ENCODE measurements around the gene FAM76B. TPM values are rescaled to one million over a fixed set of nuclear protein-coding genes. Genes with fewer than 3 reads are reported as not detected.

Gene FAM76B
- total RNA-seq, 1 experiment from 2014 or later = 32.6 TPM

GRCh38 chr11:95833378-95833777 is 43.8 kb upstream of the FAM76B start:
- peaks cover 76% of the 10 kb centered on the region for H3K36me3 ChIP-seq (ENCODE audit: insufficient read depth, low read length, poor library complexity, severe bottlenecking)
- ChIA-PET CTCF (no interaction called here), POLR2A (ENCODE audit: low non-redundant PET) (no interaction called here)
- intact Hi-C loops (cut with micrococcal nuclease; ENCODE audit: unreplicated experiment) = no loop called here
- no peak overlapping the region for H3K27ac ChIP-seq (ENCODE audit: low read depth, low read length, poor library complexity, severe bottlenecking)
- H3K4me3 ChIP-seq (ENCODE audit: low read depth, low read length, poor library complexity, severe bottlenecking) = no peak overlapping the region
- peaks cover 17% of the 10 kb centered on the region for H3K4me1 ChIP-seq (ENCODE audit: insufficient read depth, low read length, poor library complexity, severe bottlenecking)
- no TSS peak for BruUV-seq (replicated peaks)
- no peaks in the 10 kb centered on the region for H3K27me3 ChIP-seq (replicated peaks; ENCODE audit: insufficient read depth, low read depth, low read length, poor library complexity)
- no peaks in the 10 kb centered on the region for H3K9me3 ChIP-seq (ENCODE audit: low read depth, low read length, poor library complexity, severe bottlenecking)
- no peak for TF ChIP-seq CTCF (conservative IDR thresholded peaks at IDR 0.05; ENCODE audit: low read depth, low read length)
- TF ChIP-seq EZH2 (IDR thresholded peaks at IDR 0.05; ENCODE audit: borderline replicate concordance, low read depth, low read length, poor library complexity, severe bottlenecking) = no peak
- DNase-seq (ENCODE audit: low spot score) = no peak

- TF ChIP-seq EZH2 (IDR thresholded peaks at IDR 0.05; ENCODE audit: borderline replicate concordance, low read depth, low read length, poor library complexity, severe bottlenecking) (no peak), CTCF (conservative IDR thresholded peaks at IDR 0.05; ENCODE audit: low read depth, low read length) (no peak)
- no peak overlapping the region for H3K4me3 ChIP-seq (ENCODE audit: low read depth, low read length, poor library complexity, severe bottlenecking)
- ChIA-PET POLR2A (ENCODE audit: low non-redundant PET) (no interaction called here), CTCF (interaction anchor here (0.7 kb wide), 1 partner anchor 128 kb away, joined by 3 read pairs; no protein-coding TSS in a partner anchor)
- DNase-seq (ENCODE audit: low spot score) = no peak
- H3K27me3 ChIP-seq (replicated peaks; ENCODE audit: insufficient read depth, low read depth, low read length, poor library complexity) = no peaks in the 10 kb centered on the region
- H3K4me1 ChIP-seq (ENCODE audit: insufficient read depth, low read length, poor library complexity, severe bottlenecking) = peaks cover 17% of the 10 kb centered on the region
- no peak overlapping the region for H3K27ac ChIP-seq (ENCODE audit: low read depth, low read length, poor library complexity, severe bottlenecking)
- no peaks in the 10 kb centered on the region for H3K9me3 ChIP-seq (ENCODE audit: low read depth, low read length, poor library complexity, severe bottlenecking)
- peaks cover 74% of the 10 kb centered on the region for H3K36me3 ChIP-seq (ENCODE audit: insufficient read depth, low read length, poor library complexity, severe bottlenecking)
- intact Hi-C loops (cut with micrococcal nuclease; ENCODE audit: unreplicated experiment) = no loop called here
- BruUV-seq (replicated peaks) = no TSS peak
Observed at GRCh38 chr11:95832763-95833162, 43.2 kb upstream of the FAM76B start.

GRCh38 chr11:95831198-95831883 is 41.8 kb upstream of the FAM76B start:
- H3K4me3 ChIP-seq (ENCODE audit: low read depth, low read length, poor library complexity, severe bottlenecking) = no peak overlapping the region
- intact Hi-C loops (cut with micrococcal nuclease; ENCODE audit: unreplicated experiment) = no loop called here
- ChIA-PET CTCF (no interaction called here), POLR2A (ENCODE audit: low non-redundant PET) (no interaction called here)
- H3K36me3 ChIP-seq (ENCODE audit: insufficient read depth, low read length, poor library complexity, severe bottlenecking) = peaks cover 67% of the 10 kb centered on the region
- peak; percentile 73 for DNase-seq (ENCODE audit: low spot score)
- no peak for TF ChIP-seq CTCF (conservative IDR thresholded peaks at IDR 0.05; ENCODE audit: low read depth, low read length)
- no peak for TF ChIP-seq EZH2 (IDR thresholded peaks at IDR 0.05; ENCODE audit: borderline replicate concordance, low read depth, low read length, poor library complexity, severe bottlenecking)
- TSS peak; percentile 33 for BruUV-seq (replicated peaks)
- H3K27ac ChIP-seq (ENCODE audit: low read depth, low read length, poor library complexity, severe bottlenecking) = peak overlapping the region; percentile 27
- peaks cover 15% of the 10 kb centered on the region for H3K4me1 ChIP-seq (ENCODE audit: insufficient read depth, low read length, poor library complexity, severe bottlenecking)
- no peaks in the 10 kb centered on the region for H3K9me3 ChIP-seq (ENCODE audit: low read depth, low read length, poor library complexity, severe bottlenecking)
- no peaks in the 10 kb centered on the region for H3K27me3 ChIP-seq (replicated peaks; ENCODE audit: insufficient read depth, low read depth, low read length, poor library complexity)

Data from A673 (cell line).